Upper lobe of left lung (tissue), 4 donors: ENCODE results near the gene RIMBP2.

ENCODE experiments used
- CTCF ChIP-seq, 6 experiments: fragments of 450-650 bp in 4 of 6; fragments of 200-600 bp in 2 of 6; sonication (generic) in 2 of 6; IDR thresholded peaks; one replicate each; pipeline ENCODE4 v1.5.1; 2016 to 2019; ENCODE audit warnings: antibody characterized with exemption in 6 of 6
- EP300 ChIP-seq, 4 donors: sonication (generic); formaldehyde crosslinking; IDR thresholded peaks; one replicate each; pipeline ENCODE4 v1.5.1; 2017; ENCODE audit warnings: antibody characterized with exemption in 4 of 4, control low read depth in 2 of 4
- POLR2A ChIP-seq, 4 donors: fragments of 450-650 bp; IDR thresholded peaks; one replicate each; pipeline ENCODE4 v1.5.1; 2016 to 2017; ENCODE audit warnings: antibody characterized with exemption in 4 of 4, mild to moderate bottlenecking in 2 of 4
- POLR2AphosphoS5 ChIP-seq, 2 donors: sonication (generic); formaldehyde crosslinking; IDR thresholded peaks; one replicate each; pipeline ENCODE4 v1.5.1; 2017; ENCODE audit warnings: antibody characterized with exemption in 2 of 2

- TF ChIP-seq CTCF (IDR thresholded peaks at IDR 0.05) (no peak), POLR2A (IDR thresholded peaks at IDR 0.05) (no peak), POLR2AphosphoS5 (IDR thresholded peaks at IDR 0.05) (no peak), EP300 (IDR thresholded peaks at IDR 0.05) (no peak)
Measured at GRCh38 chr12:130743176-130743575, 27.1 kb upstream of the RIMBP2 start.
